BLaER1 (cell line): ENCODE measurements around the gene RIC1.
"Not testable (repeated sequence)": the region's sequence is repeated elsewhere in the genome, so short reads cannot be mapped to it uniquely, and the experiment has no call there.

Experiments used
- H3K27ac ChIP-seq: shearing (Covaris generic); formaldehyde crosslinking; 2 replicates; pipeline ENCODE4 v1.8.1; 2022
- H3K27me3 ChIP-seq: shearing (Covaris generic); formaldehyde crosslinking; 2 replicates; pipeline ENCODE4 v1.8.1; 2022
- H3K36me3 ChIP-seq: shearing (Covaris generic); formaldehyde crosslinking; 2 replicates; pipeline ENCODE4 v1.8.1; 2022
- H3K4me1 ChIP-seq: shearing (Covaris generic); formaldehyde crosslinking; 2 replicates; pipeline ENCODE4 v1.8.1; 2022
- H3K4me2 ChIP-seq: shearing (Covaris generic); formaldehyde crosslinking; 2 replicates; pipeline ENCODE4 v1.8.1; 2022
- H3K4me3 ChIP-seq: shearing (Covaris generic); formaldehyde crosslinking; 2 replicates; pipeline ENCODE4 v1.8.1; 2022
- H3K9ac ChIP-seq: shearing (Covaris generic); formaldehyde crosslinking; 2 replicates; pipeline ENCODE4 v1.8.1; 2022
- H3K9me3 ChIP-seq: shearing (Covaris generic); formaldehyde crosslinking; 2 replicates; pipeline ENCODE4 v1.8.1; 2022
- H4K20me1 ChIP-seq: shearing (Covaris generic); formaldehyde crosslinking; 2 replicates; pipeline ENCODE4 v1.8.1; 2022
- Cebpa-rat ChIP-seq: shearing (Covaris generic); IDR thresholded peaks from 2 replicates; pipeline ENCODE4 v1.8.1; 2022

Gene RIC1

DNA sequence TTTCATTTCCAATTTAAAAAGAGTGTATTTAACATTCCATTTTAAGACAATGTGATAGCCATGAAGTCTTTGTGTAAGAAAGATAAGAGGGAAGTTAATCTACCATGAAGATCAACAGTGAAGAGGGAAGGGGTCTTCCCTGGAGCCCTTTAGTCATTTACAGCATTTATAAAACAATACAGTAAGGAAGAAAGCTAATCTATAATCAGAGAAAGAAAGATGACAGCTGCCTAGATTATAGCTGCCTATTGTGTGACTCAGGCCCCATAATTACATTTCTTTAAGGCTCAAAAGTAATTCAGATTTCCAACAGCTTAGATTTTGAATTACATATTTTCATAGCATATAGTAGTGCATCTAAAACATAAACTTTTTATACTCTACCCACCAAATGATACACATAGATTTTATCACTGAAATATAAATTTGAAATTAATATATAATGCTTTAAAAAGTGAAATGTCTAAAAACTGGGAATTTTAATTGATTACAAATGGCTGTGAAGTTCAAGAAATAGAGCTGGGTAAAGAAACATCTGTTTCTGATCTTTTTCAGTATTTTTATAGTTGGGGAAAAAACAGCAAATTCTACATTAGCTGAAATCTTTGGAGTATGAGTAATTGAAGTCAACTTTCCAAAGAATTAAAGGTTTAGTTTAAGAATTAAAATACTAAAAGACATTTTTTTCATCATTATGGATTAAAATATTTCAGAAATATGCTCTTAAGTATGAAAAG, 89.6 kb downstream of the RIC1 start:
- Histone ChIP-seq H3K27ac (no peak overlapping the region), H3K4me1 (no peaks in the 10 kb centered on the region), H3K4me2 (no peak overlapping the region), H3K9me3 (peaks cover 42% of the 10 kb centered on the region), H3K27me3 (no peaks in the 10 kb centered on the region), H3K9ac (no peak overlapping the region), H3K4me3 (no peak overlapping the region), H3K36me3 (peaks cover 81% of the 10 kb centered on the region), H4K20me1 (peaks cover 15% of the 10 kb centered on the region; the same call in 1 of the 2 replicates)
- no peak for TF ChIP-seq Cebpa-rat

DNA sequence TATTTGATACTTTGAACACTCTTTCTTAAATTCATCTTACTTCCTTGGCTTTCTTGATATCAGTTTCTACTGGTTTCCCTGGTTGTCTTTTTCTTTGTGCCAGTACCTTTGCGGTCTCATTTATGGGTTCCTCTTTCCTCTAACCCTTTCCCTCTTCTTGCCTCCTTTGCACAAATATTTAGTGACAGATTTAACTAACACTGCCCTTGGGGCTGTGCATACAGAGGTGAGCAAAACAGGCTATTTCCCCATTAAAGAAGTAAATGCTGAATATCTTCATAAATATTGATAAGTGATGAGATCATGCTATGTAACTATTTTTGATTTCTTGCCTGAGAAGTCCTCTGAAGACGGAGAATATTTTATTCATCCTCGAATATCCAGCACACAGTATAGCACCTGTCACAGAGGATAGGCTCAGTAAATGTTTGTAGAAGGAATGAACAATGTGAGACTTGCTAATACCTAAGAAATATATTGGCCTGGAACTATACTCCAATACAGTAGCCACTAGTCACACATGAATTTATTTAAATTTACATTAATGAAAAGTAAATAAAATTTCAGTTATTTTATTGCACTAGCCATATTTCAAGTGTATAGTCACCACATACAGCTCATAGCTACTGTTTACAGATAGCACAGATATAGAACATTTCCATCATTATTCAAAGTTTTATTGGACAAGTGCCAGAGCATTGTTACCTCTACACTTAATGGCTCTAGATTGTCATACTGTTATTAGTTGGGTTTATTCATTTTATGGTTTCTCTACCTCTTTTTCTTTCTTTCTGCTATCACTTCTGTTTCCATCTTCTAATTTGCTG, 90.4 kb downstream of the RIC1 start:
- Histone ChIP-seq H3K27ac (no peak overlapping the region), H4K20me1 (0 out of 2 replicates have a peak, but pooled peaks cover 15% of the 10 kb centered on the region), H3K36me3 (peaks cover 74% of the 10 kb centered on the region), H3K4me1 (no peaks in the 10 kb centered on the region), H3K9me3 (peaks cover 42% of the 10 kb centered on the region), H3K27me3 (no peaks in the 10 kb centered on the region), H3K4me2 (no peak overlapping the region), H3K9ac (no peak overlapping the region), H3K4me3 (no peak overlapping the region)
- TF ChIP-seq Cebpa-rat = no peak

DNA sequence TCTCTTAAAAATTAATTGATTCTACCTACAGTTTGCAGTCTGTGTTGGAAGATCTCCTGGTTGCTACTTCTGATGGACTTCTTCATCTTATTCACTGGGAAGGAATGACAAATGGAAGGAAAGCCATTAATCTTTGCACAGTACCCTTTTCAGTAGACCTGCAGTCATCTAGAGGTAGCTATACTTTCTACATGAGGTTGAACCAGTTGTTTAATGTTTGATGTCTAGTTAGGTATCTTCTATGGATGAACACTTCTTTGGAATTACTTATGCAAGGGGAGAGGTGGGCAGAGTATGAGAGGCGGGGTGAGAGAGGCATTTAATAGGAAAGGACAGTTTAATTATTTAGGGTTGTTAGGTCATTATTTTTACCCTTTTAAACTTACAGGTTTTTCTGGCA, 91.2 kb downstream of the RIC1 start:
- H3K9ac ChIP-seq = no peak overlapping the region
- peaks cover 74% of the 10 kb centered on the region for H3K36me3 ChIP-seq
- H4K20me1 ChIP-seq = 0 out of 2 replicates have a peak, but pooled peaks cover 15% of the 10 kb centered on the region
- no peak overlapping the region for H3K4me2 ChIP-seq
- no peaks in the 10 kb centered on the region for H3K4me1 ChIP-seq
- peaks cover 41% of the 10 kb centered on the region for H3K9me3 ChIP-seq
- TF ChIP-seq Cebpa-rat = no peak
- H3K27me3 ChIP-seq = no peaks in the 10 kb centered on the region
- no peak overlapping the region for H3K27ac ChIP-seq
- no peak overlapping the region for H3K4me3 ChIP-seq

DNA sequence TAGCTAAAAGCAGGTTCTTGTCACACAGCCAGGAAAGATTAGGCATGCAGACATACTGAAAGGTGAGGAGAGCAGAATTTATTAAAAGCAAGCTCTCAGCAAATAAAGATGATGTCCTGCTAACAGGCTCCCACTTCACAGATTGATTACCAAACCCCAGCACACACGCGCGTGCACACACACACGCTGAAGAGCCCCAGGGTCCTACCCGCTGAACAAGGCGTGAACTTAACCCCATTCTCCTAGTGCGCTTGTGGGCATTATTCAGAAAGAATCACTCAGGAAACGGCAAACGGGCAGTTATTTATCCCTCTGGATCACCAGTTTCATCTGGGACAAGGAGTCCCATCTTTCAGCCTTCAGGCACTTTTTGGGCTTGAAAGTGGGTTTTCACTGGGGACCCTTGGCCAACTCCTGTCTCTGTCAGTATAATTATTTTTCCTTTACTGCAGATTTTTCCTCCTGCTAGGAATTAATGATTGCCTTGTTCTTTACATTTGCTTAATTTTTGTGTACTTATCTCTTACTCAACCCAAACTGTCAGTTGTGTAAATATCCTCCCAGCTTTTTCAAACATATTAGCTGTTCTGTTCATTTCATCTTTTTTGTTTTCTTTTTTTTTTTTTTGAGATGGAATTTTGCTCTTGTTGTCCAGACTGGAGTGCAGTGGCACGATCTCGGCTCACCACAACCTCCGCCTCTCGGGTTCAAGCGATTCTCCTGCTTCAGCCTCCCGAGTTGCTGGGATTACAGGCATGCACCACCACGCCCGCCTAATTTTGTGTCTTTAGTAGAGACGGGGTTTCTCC, 92.6 kb downstream of the RIC1 start:
- peaks cover 30% of the 10 kb centered on the region for H3K9me3 ChIP-seq
- no peak for TF ChIP-seq Cebpa-rat
- no peaks in the 10 kb centered on the region for H3K4me1 ChIP-seq
- no peak overlapping the region for H3K27ac ChIP-seq
- 0 out of 2 replicates have a peak, but pooled peaks cover 15% of the 10 kb centered on the region for H4K20me1 ChIP-seq
- peaks cover 74% of the 10 kb centered on the region for H3K36me3 ChIP-seq
- no peak overlapping the region for H3K4me2 ChIP-seq
- H3K4me3 ChIP-seq = no peak overlapping the region
- no peaks in the 10 kb centered on the region for H3K27me3 ChIP-seq
- H3K9ac ChIP-seq = no peak overlapping the region

DNA sequence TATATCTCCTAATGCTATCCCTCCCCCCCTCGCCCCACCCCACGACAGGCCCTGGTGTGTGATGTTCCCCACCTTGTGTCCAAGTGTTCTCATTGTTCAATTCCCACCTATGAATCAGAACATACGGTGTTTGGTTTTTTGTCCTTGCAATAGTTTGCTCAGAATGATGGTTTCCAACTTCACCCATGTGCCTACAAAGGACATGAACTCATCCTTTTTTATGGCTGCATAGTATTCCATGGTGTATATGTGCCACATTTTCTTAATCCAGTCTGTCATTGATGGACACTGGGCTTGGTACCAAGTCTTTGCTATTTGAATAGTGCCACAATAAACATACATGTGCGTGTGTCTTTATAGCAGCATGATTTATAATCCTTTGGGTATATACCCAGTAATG, 93.8 kb downstream of the RIC1 start:
- H4K20me1 ChIP-seq = peaks cover 15% of the 10 kb centered on the region; the same call in 1 of the 2 replicates
- not testable (repeated sequence) for H3K4me1 ChIP-seq, H3K9ac ChIP-seq, H3K4me3 ChIP-seq, H3K27me3 ChIP-seq, H3K4me2 ChIP-seq, H3K27ac ChIP-seq
- H3K9me3 ChIP-seq = peaks cover 24% of the 10 kb centered on the region
- H3K36me3 ChIP-seq = peaks cover 73% of the 10 kb centered on the region

DNA sequence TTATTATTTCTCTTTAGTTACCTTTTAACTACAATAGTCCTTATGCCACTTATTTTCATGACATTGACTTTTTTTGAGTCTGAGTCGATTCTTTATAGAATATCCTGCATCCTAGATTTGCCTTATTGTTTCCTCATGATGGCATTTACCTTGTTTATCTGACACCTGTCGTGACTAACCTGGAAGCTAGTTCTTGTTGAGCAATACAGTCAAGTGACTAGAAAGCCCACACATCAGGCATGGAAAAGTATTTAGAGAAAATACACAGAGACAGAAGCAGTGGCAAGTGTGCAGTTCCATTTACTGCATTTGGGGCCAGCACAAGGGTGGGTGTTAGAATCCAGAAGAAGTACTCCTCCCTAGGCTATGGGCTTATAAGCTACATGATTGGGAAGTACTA, 106.2 kb downstream of the RIC1 start:
- TF ChIP-seq Cebpa-rat = no peak
- Histone ChIP-seq H3K27ac (no peak overlapping the region), H3K4me1 (no peaks in the 10 kb centered on the region), H3K9me3 (no peaks in the 10 kb centered on the region), H4K20me1 (peaks cover 12% of the 10 kb centered on the region; the same call in 1 of the 2 replicates), H3K36me3 (peaks cover 72% of the 10 kb centered on the region), H3K4me2 (no peak overlapping the region), H3K27me3 (no peaks in the 10 kb centered on the region), H3K4me3 (no peak overlapping the region), H3K9ac (no peak overlapping the region)

DNA sequence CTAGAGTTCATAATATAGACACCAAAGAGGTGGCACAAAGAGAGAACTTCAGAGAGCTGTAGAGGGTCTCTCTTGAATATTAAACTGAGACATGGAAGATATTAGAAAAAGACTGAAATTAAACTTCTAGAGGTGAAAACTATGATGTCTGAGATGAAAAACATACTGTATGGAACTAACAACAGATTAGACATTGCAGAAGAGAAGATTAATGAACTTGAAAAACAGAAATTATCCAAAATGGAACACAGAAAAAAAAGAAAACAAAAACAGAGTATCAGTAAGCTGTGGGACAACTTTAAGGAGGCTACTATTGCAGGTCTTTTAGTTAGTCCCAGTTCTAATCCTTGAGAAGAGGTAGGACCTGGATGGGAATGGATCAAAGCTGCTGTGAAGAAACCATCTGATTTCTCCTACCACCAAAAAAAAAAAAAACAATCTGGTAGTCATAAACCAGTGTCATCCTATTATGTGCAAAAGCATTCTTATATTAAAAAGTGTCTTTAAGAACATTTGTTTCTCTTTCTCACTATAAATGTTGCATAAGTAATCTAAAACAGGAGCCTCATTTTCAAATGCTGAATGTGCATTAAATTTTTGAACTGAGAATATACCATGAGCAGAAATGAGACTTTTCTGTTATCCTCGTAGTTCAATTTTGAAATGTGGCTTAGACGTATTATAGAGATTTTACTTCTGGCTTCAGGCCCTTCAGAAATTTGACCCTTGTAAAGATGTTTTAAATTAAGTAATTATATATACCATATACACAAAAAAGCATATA, 107.8 kb downstream of the RIC1 start:
- peaks cover 75% of the 10 kb centered on the region for H3K36me3 ChIP-seq
- H3K4me3 ChIP-seq = no peak overlapping the region
- no peak overlapping the region for H3K4me2 ChIP-seq
- H3K27me3 ChIP-seq = no peaks in the 10 kb centered on the region
- H3K27ac ChIP-seq = no peak overlapping the region
- no peaks in the 10 kb centered on the region for H3K4me1 ChIP-seq
- H3K9me3 ChIP-seq = no peaks in the 10 kb centered on the region
- peaks cover under 1% of the 10 kb centered on the region; the same call in 1 of the 2 replicates for H4K20me1 ChIP-seq
- TF ChIP-seq Cebpa-rat = no peak
- no peak overlapping the region for H3K9ac ChIP-seq

DNA sequence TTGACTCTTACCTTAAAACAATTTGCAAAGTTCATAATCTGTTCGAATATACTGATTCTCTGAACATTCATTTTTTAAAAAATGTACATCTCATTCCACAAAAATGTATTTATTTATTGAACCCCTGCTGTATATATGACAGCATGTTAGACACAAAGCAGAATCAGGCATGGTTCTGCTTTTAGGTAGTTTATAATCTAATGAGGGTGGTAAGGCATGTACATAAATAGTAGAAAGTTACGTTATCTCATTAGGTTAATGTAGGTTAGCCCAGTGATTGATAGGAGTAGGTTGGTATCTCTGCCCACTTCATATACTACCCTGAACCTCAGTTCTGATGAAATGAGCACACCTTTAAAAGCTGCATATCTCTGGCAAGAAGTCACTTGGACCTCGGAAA, 114.2 kb downstream of the RIC1 start:
- H3K27me3 ChIP-seq = no peaks in the 10 kb centered on the region
- peaks cover 92% of the 10 kb centered on the region for H3K36me3 ChIP-seq

DNA sequence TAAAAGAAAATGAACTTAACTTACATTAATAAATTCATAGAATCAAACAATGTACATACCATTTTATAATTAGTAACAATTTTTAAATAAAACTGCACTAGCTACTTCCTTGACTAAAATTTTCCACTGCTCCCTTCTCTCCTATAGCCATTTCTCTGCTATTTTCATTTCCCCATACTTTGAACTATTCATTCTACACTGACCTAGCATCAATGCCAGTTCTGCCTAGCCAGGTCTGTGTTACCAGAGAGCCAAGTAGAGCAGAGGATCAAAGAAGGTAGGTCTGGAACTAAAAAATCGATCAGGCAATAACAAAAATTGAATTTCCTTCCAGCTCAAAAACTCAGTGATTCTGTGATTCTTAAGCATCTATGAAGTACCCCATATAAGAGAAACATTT, 119.5 kb downstream of the RIC1 start:
- TF ChIP-seq Cebpa-rat = no peak
- H3K4me1 ChIP-seq = no peaks in the 10 kb centered on the region
- H3K9ac ChIP-seq = no peak overlapping the region
- H3K4me2 ChIP-seq = no peak overlapping the region
- H3K4me3 ChIP-seq = no peak overlapping the region
- no peaks in the 10 kb centered on the region for H4K20me1 ChIP-seq
- H3K27ac ChIP-seq = no peak overlapping the region
- H3K36me3 ChIP-seq = peaks cover 95% of the 10 kb centered on the region
- no peaks in the 10 kb centered on the region for H3K27me3 ChIP-seq
- H3K9me3 ChIP-seq = no peaks in the 10 kb centered on the region

More for the DNA sequence above, 114.2 kb downstream of the RIC1 start:
- Histone ChIP-seq H3K9me3 (no peaks in the 10 kb centered on the region), H3K4me3 (no peak overlapping the region), H3K4me2 (no peak overlapping the region), H3K4me1 (no peaks in the 10 kb centered on the region), H3K27ac (no peak overlapping the region), H4K20me1 (peaks cover 7% of the 10 kb centered on the region; the same call in 1 of the 2 replicates), H3K9ac (no peak overlapping the region)
- no peak for TF ChIP-seq Cebpa-rat
